ENCODE data around the gene VRK3. TPM values are rescaled to one million over a fixed set of nuclear protein-coding genes. Genes with fewer than 3 reads are reported as not detected.

Gene VRK3
- total RNA-seq, 1 donor from 2014 or later: 43.4 TPM

- Mint-ChIP-seq H3K27ac (ENCODE audit: unreplicated experiment) (no peak overlapping the region), H3K27me3 (ENCODE audit: low read depth) (peaks cover 9% of the 10 kb centered on the region), H3K4me1 (peaks cover 9% of the 10 kb centered on the region), H3K36me3 (ENCODE audit: low read depth) (peaks cover 65% of the 10 kb centered on the region), H3K4me3 (no peak overlapping the region), H3K9me3 (peaks cover 28% of the 10 kb centered on the region)
- no peak for TF ChIP-seq CTCF (conservative IDR thresholded peaks at IDR 0.05)
- no peak for DNase-seq (ENCODE audit: low read depth, low spot score)
Measured at GRCh38 chr19:50047671-50048070, 22.5 kb upstream of the VRK3 start.

GRCh38 chr19:50046649-50047503 lies 21.7 kb upstream of the VRK3 start:
- no peak overlapping the region for H3K4me3 Mint-ChIP-seq
- H3K4me1 Mint-ChIP-seq: peaks cover 9% of the 10 kb centered on the region
- peak; percentile 38 for DNase-seq (ENCODE audit: low read depth, low spot score)
- no peak overlapping the region for H3K27ac Mint-ChIP-seq (ENCODE audit: unreplicated experiment)
- peaks cover 73% of the 10 kb centered on the region for H3K36me3 Mint-ChIP-seq (ENCODE audit: low read depth)
- peaks cover 5% of the 10 kb centered on the region for H3K27me3 Mint-ChIP-seq (ENCODE audit: low read depth)
- H3K9me3 Mint-ChIP-seq: peaks cover 31% of the 10 kb centered on the region
- peak; percentile 61 for TF ChIP-seq CTCF (conservative IDR thresholded peaks at IDR 0.05)

- Mint-ChIP-seq H3K36me3 (ENCODE audit: low read depth) (peaks cover 87% of the 10 kb centered on the region), H3K4me3 (no peak overlapping the region), H3K4me1 (no peaks in the 10 kb centered on the region), H3K27me3 (ENCODE audit: low read depth) (no peaks in the 10 kb centered on the region), H3K9me3 (peaks cover 31% of the 10 kb centered on the region), H3K27ac (ENCODE audit: unreplicated experiment) (no peak overlapping the region)
- no peak for DNase-seq (ENCODE audit: low read depth, low spot score)
- no peak for TF ChIP-seq CTCF (conservative IDR thresholded peaks at IDR 0.05)
Measured at GRCh38 chr19:50044922-50045321, 19.8 kb upstream of the VRK3 start.

- Mint-ChIP-seq H3K4me1 (no peaks in the 10 kb centered on the region), H3K27ac (ENCODE audit: unreplicated experiment) (no peak overlapping the region), H3K27me3 (ENCODE audit: low read depth) (no peaks in the 10 kb centered on the region), H3K4me3 (peak overlapping the region; percentile 32), H3K36me3 (ENCODE audit: low read depth) (peaks cover 91% of the 10 kb centered on the region), H3K9me3 (peaks cover 31% of the 10 kb centered on the region)
- no peak for TF ChIP-seq CTCF (conservative IDR thresholded peaks at IDR 0.05)
- no peak for DNase-seq (ENCODE audit: low read depth, low spot score)
Measured at GRCh38 chr19:50043967-50044366, 18.8 kb upstream of the VRK3 start.

- Mint-ChIP-seq H3K4me1 (no peaks in the 10 kb centered on the region), H3K27me3 (ENCODE audit: low read depth) (no peaks in the 10 kb centered on the region), H3K9me3 (peaks cover 31% of the 10 kb centered on the region), H3K27ac (ENCODE audit: unreplicated experiment) (no peak overlapping the region), H3K36me3 (ENCODE audit: low read depth) (peaks cover 77% of the 10 kb centered on the region), H3K4me3 (no peak overlapping the region)
- no peak for TF ChIP-seq CTCF (conservative IDR thresholded peaks at IDR 0.05)
- DNase-seq (ENCODE audit: low read depth, low spot score): no peak
Measured at GRCh38 chr19:50042363-50043024, 17.3 kb upstream of the VRK3 start.

All from neural crest cell (in vitro differentiated cells).